GM18858 (cell line): ENCODE measurements around the gene EPB41L1.

Experiments
- ATAC-seq: cut with Tn5 transposase; IDR thresholded peaks from one replicate; pipeline ENCODE4 v1.9.1; 2021; ENCODE audit not compliant: unreplicated experiment

The EPB41L1 gene

DNA sequence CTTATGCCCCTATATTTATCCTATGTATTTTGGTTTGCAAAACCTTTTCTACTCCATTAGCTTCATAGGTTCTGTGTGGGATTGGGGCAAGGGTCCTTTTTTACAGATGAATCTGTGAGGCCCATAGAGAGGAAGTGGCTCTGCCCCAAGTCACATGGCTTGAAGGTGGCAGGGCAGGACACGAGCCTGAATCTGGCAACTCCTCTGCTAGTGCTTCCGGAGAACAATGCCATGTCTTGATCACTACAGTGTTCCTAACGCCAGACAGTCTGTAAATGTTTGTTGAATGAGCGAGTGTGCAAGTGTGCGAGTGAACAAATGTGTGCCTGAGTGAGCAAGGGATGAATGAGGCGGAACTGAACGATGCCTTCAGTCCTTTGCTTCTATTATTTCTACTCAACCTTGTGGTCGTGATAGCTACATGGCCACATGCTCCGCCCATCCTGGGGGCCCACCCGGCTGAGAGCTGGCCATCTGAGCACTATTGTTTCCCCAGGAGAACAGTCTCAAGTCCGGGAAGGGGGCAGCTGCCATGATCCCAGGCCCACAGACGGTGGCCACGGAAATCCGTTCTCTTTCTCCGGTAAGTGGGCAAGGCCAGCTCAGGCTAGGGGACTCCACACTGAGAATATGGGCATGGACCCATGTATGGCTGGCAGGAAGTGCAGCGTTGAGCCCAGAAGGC is 64.0 kb downstream of the EPB41L1 start:
- no peak for ATAC-seq

DNA sequence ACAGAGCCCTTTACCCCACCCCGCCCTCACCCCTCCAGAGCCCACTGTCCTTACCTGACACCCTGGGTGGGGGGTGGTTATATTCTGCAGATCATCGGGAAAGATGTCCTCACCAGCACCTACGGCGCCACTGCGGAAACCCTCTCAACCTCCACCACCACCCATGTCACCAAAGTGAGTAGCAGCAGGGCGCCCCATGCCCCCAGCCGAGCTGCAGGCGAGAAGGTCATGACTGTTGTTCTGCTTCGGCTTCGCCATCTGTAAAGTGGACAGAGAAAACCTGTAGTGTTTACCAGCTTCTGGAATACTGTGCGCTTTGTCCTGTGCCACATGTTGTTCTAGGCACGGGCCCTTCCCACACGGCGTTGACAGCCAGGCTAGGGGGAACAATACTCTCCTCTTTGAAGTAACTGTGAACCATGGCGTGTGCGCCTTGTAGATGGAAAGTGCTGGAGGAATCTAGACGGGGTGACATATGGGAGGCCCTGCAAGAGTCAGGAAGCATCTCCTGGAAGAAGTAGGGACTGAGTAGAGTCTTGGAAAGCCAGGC is 65.2 kb downstream of the EPB41L1 start:
- no peak for ATAC-seq

DNA sequence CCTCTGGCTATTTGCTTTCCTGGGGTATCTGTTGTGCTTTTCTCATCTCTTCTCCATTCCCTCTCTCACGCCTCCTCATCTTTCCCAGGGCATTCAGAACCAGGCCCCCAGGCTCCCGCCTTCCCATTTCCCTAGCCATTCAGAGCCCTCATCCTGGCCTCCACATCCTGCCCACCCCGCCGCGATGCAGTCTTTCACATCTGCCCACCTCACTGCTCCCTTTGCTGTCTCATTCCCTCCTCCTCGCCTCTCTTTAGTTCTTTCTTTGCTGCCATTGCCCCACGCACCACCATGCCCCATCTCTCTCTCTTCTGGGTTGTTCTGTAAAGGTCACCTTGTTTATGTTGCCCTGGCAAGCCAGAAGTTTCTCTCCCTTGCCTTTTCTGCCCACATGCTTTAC is 71.1 kb downstream of the EPB41L1 start:
- ATAC-seq, result no peak

DNA sequence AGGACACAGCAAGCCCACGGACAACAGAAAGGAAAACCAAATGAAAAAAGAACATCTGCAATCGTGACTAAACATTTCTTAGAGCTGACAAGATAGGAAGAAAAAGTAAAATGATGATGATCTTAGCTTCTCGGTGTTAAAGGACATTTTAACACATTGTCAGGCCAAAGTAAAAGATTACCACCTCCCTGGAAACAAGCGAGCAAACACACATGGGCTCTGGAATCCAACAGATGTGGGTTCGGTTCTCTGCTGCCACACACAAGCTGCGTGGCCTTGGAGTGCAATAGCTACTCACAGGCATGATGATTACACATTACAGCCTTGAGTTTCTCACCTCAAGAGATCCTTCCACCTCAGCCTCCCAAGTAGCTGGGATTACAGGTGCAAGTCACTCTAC is 74.2 kb downstream of the EPB41L1 start:
- ATAC-seq, result no peak

DNA sequence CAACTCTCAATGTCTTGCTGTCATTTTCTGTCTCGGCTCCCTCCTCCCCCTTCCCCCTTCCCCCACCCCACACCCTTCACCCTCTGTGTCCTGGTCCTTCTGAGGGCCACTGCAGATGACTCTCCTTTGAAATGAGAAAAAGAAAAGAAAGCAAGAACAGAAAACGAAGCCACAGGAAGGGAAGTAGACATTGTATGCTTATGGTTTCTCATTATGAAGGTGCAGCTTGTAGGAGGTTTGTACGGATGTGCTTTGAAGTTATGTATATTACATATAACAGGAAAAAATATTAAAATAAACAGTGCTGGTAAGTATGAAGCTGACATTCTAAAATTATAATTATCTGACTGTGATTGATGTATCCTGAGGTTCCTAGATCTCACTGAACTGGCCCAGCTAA is 75.5 kb downstream of the EPB41L1 start:
- no peak for ATAC-seq

DNA sequence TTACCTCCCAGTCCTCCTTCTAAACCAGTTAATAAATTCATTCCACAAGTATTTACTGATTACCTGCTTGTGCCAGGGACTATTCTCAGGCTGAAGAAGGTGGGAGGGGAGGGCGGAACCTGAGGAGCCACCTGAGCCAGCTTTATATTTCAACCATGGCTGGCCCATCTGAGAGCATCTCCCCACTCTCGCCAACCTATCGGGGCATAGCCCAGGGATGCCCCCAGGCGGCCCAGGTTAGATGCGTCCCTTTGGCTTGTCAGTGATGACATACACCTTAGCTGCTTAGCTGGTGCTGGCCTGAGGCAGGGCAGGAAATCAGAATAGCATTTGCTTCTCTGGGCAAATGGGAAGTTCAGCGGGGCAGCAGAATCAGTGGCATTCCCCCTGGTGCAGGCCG is 76.8 kb downstream of the EPB41L1 start:
- ATAC-seq, result no peak

DNA sequence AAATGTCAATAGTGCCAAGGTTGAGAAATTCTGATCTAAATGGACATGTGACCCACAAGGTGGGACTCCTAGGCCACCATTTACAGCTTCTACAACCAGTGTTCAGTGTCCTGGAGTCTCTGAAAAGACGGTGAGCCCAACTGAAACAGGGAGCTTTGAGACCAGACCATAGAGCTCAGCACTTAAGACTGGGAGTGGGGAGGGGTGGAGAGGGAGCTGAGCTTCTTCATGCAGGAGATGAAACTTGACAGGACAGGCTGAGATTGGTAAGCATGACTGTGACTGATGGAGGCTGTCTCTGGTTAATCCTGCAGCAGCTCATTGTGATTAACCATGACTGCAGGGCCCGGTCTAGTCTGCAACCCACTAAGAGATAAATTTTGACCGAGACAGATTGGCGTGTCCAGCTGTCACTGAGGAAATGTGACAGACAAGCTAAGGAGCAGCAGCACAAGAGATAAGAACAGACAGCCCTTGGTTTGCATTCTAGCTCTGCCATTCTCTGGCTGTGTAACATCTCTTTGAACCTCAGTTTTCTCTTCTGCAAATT is 80.3 kb downstream of the EPB41L1 start:
- no peak for ATAC-seq

DNA sequence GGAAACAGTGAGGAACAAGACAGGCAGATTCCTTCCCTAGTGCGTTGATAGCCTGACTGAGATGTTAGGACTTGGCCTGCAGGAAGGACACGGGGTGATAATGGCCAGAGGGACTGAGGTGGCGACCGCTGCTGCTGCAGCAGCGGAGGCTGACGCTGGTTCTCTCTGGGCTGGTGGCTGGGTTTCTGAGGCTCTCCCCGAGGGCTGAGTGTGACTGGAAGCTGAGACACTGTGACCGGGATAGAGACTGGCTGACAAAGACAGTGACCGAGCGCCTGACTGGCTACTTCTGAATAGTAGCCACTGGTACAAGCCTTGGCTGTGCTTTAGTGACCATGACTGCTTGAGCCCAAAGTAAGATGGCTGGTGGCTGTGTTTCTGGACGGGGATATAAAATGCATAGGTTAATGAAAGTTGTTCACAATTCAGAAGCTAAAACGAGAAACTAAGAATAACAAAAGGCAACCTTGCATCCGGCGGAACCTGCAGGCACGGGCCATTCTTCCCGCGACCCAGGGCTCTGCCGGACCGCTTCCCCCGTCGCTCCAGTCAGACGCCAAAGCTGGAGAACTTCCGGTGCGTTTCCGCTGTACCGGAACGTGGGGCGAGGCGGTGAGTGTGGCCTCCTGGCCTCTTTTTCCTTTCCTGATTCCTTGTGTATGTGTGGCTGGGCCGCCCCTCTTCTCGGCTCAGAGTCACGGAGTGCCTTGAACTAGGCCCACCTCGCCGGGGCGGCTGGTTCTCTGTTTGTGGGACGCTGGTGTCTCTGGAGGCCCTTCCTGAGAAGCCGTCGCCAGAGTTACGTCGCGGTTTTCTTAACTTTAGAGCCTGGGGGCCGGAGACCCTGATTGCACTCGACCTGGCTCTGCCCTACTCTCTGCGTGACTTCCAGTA is 81.6 kb downstream of the EPB41L1 start, which contains the start of gene AAR2:
Gene AAR2 (plus strand): TSS at position 587 of the 894 bp plus-strand sequence. CDS start 3,391 bp downstream, outside the sequence.
- no peak for ATAC-seq

DNA sequence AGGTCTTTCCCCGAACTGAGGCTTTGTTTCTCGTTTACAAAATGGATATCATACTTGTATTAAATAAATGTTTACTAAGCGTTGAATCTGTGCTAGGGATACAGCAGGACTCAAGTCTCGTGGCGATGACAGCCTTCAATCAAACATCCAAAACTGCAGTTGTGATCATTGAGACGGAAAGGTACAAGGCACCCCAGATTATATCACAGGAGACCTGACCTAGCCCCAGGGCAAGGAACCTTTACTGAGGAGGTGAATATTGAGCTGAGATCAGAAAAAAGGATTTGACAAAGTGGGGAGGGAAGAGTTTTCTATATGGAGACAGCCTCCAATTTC is 82.2 kb downstream of the EPB41L1 start:
- ATAC-seq, result no peak

DNA sequence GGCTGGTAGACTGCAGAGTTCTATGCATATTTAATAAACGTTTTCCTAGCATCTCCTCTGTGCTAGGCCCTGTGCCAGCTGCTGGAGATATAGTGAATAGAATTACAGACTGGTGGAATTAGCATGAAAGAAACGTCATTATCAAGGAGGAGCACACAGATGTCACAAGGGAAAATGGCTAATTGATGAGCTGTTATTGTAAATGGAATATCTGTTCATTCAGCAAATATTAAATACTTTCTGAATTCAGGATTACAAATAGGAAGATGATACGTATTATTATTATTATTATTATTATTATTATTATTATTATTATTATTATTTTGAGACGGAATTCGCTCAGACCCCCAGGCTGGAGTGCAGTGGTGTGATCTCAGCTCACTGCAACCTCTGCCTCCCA is 82.9 kb downstream of the EPB41L1 start:
- no peak for ATAC-seq

DNA sequence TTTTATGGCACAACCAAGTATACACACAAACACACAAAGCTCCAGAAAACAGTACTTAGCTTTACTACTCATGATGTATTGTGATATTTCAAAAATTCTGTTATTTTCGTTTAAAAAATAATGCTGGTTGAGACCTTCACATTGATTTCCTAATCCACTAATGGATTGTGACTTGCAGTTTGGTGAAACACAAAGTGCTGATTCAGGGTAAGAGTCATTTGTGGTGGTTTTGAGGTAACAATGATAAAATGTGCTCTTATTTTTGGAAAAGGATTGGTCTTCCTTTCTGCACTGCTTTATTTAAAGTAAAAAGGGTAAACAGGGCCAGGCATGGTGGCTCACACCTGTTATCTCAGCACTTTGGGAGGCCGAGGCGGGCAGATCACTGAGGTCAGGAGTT is 83.6 kb downstream of the EPB41L1 start:
- no peak for ATAC-seq

DNA sequence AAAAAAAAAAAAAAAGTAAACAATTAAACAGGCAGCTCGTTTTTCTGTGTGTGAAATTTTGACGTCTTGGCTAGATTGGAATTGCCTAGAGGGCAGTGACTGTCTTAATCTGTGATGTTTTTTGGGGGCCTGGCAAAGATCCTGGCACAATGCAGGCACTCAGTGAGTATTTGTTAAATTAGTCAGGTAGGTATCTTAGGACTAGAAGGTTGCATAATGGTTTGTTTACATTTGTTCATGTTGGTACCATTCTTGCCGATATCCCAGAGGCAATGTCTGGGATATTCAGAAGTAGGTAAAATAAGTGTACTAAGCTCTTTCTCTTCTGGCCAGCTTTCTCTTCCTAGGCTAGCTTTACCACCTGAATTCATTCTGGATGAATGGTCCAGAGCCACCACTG is 84.2 kb downstream of the EPB41L1 start:
- ATAC-seq, result no peak

DNA sequence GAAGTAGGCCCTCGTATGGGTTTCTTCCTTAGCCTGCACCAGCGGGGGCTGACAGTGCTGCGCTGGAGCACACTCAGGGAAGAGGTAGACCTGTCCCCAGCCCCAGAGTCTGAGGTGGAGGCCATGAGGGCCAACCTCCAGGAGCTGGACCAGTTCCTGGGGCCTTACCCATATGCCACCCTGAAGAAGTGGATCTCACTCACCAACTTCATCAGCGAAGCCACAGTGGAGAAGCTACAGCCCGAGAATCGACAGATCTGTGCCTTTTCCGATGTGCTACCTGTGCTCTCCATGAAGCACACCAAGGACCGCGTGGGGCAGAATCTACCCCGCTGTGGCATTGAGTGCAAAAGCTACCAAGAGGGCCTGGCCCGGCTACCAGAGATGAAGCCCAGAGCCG is 85.5 kb downstream of the EPB41L1 start:
- ATAC-seq, result no peak

DNA sequence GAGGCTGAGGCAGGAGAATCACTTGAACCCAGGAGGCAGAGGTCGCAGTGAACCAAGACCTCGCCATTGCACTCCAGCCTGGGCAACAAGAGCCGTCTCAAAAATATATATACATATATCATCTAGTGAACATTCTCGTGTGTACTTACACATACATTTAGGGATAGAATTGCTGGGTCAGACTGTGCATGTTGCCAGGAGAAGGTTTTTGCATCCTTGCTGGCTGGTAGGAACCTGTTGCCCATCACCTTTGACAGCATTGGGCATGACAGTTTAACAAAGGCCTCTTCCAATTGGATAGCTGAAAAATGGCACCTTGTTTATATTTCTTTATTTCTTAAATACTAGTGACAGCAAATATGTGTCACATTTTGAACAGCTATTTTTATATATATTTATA is 87.1 kb downstream of the EPB41L1 start:
- ATAC-seq, result no peak

DNA sequence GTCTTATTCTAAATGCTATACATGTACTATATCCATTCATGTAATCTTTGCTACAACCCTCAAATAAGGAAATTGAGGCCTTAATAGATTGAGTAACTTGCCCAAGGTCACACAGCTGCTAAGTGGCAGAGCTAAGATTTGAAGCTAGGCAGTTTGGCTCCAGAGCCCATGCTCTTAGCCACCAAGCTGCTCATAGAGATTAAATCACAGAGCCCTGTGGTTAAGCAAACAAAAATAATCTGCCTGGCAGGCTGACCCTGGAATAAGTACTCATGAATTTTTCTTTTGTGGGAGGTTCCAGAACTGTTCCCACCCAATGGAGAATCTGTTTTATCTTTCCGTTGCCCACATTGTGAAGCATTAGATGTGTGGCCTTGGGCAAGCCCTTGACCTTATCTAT is 89.2 kb downstream of the EPB41L1 start:
- ATAC-seq, result no peak

DNA sequence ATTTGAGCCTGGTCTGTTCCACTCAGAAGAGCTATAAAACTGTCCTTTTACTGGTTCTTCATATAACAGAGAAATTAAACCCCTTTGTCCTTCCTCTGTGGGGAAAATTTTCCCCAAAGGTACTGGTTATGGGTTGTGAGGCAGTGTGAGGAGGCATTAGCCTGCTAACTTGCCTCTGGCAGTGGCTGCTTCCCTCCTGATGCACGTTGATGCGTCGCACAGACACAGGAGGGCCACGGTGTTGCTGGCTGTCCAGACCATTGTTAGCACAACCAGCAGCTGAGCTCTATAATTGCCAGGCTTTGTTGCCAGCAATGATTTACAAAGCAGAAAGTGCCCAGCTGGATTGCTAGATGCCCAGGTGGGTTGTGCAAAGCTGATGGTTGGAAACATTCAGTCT is 91.9 kb downstream of the EPB41L1 start:
- no peak for ATAC-seq

DNA sequence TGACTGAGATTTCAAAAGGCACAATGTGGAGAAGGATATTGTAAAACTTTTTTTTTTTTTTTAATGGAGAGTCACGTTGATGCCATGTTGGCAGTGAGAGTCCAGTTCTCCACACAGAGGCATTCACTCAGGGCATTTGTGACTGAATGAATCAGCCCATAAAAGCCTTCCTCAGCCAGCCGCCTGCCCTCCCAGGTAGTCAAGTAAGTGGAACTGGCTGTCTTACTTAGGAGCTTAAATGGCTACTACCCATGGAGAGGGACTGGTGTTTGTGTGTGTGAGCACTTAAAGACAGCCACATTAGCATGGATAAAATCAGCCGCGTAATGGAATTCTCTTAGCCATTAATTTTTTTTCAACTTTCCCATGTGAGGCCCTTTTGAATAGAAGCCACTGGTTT is 94.3 kb downstream of the EPB41L1 start:
- no peak for ATAC-seq

DNA sequence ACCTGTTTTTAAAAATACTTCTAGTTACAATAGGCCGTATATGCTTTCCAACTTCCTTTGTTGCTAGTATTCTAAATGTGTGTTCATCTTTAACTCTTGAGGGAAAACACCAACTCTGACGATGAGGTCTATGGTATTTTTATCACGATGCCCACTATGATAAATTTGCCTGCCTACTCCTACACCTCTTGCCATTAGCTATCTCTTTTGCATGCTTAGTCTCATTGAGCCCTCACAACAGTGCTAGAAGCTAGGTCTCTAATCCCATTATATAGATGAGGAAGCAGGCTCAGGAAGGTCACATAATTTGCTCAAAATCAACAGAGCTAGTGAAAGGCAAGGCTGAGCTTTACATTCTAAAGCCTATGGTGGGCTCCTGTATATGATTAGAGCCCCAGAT is 94.9 kb downstream of the EPB41L1 start:
- no peak for ATAC-seq

DNA sequence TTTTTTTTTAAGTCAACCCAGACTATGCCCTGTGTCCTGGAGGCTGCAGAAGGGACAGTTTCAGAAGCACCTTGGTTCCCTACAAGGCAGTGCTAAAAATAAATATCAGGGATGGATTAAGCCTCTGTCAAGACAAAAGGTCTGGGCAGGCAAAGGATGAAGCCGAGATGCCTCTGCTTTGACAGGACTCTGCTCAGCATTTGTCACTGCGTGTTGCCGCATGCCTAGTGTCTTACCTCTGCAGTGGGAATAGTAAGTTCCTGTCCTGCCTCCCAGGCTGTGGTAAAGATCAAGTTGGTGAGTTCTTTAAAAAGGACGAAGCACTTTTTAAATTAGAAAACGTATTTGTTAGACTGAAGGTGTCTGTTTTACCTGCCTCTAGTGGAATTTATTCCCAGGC is 96.9 kb downstream of the EPB41L1 start:
- ATAC-seq, result no peak

DNA sequence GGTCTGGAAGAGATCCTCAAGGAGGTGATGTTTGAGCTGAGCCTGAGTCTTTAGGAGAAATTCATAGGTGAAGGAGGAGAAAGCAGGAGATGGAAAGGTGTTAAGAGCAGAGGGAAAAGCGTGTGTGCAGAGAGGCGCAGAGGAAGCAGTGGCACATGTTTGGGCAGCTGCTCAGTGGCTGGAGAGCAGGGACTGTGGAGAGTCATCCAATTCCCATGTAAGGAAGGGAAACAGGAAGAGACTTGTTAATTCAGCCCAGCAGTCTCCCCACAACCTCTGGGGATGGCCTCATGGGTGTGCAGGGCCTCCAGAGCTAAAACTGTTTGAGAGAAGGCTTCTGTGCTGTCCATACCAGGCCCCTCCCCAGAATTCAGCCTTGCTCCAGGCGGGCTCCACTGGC is 98.0 kb downstream of the EPB41L1 start:
- no peak for ATAC-seq

DNA sequence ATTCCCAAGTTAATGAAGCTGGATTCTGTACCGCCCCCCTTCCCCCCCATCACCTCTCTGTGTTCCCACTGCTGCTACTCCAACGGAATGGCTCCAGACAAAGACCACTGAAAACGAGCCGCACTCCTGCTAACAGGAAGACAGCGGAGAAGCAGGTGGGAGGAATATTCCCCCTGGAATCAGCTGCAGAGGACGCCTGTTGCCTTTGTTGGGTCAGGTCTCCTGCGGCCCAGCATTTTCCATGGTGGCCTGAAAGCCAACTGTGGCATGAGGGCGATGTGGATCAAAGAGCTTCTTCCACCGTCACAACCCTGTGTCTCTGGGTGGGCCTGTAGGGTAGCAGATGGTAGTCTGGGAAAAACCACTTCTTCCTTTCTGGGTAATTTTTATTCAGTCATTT is 98.5 kb downstream of the EPB41L1 start:
- no peak for ATAC-seq

DNA sequence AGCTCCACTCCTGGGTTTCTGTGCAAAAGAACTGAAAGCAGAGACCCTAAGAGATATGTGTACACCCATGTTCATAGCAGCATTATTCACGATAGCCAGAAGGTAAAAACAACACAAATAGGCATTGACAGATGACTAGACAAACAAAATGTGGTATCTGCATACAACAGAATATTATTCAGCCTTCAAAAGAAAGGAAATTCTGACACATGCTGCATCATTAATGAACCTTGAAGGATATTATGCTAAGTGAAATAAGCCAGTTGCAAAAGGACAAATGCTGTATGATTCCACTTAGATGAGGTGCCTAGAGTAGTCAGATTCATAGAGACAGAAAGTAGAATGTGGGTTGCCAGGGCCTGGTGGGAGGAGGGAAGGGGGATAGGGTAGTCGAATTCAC is 99.5 kb downstream of the EPB41L1 start:
- no peak for ATAC-seq
